ENCODE data around the gene EEF1AKMT4. TPM values are rescaled to one million over a fixed set of nuclear protein-coding genes. Genes with fewer than 3 reads are reported as not detected.

The EEF1AKMT4 gene
- total and polyA plus RNA-seq, 10 of the 15 experiments (the other 5 are each of a cell fraction or from before 2014, with no cell fraction given): 7.5 to 26.8 (median 18.3) TPM

- ChIA-PET CTCF (no interaction called here), POLR2A (no interaction called here), SMC1A (ENCODE audit: uncharacterized antibody, unreplicated experiment) (no interaction called here), RAD21 (ENCODE audit: unreplicated experiment) (no interaction called here)
- no TSS peak for BruUV-seq (replicated peaks)
- Histone ChIP-seq H2AFZ (ENCODE audit: control insufficient read depth, low read depth, low read length) (no peak overlapping the region), H3K27ac (ENCODE audit: control insufficient read depth, insufficient read depth) (no peak overlapping the region), H3K27me3 (replicated peaks in 1 of 2; ENCODE audit: control insufficient read depth in 2 of 2, insufficient read depth in 2 of 2, low read length in 1 of 2) (no peaks in the 10 kb centered on the region; a peak in 1 of 4 replicates), H3K79me2 (ENCODE audit: control insufficient read depth, insufficient read depth, low read length) (no peaks in the 10 kb centered on the region), H3K4me3 (no peak overlapping the region), H3K36me3 (ENCODE audit: control insufficient read depth in 2 of 2, insufficient read depth in 2 of 2, low read length in 1 of 2) (peaks cover 0 to 5% of the 10 kb centered on the region in 2 experiments; a peak in 2 of 4 replicates), H3K4me2 (ENCODE audit: control insufficient read depth, insufficient read depth) (no peak overlapping the region), H3K4me1 (ENCODE audit: control insufficient read depth, insufficient read depth, low read length) (no peaks in the 10 kb centered on the region), H4K20me1 (ENCODE audit: control insufficient read depth, insufficient read depth) (no peaks in the 10 kb centered on the region), H3K9me3 (replicated peaks; ENCODE audit: control insufficient read depth, insufficient read depth, low read length) (no peaks in the 10 kb centered on the region), H3K9ac (ENCODE audit: control insufficient read depth, insufficient read depth, low read length) (no peak overlapping the region)
- intact Hi-C loops (cut with micrococcal nuclease; ENCODE audit: unreplicated experiment): no loop called here
- FAIRE-seq: no peak
- in situ Hi-C loops (cut with MboI): no loop called here
- no peak for ATAC-seq
- TF ChIP-seq TBL1XR1 (IDR thresholded peaks at IDR 0.05; ENCODE audit: low read depth, low read length) (no peak), SIX5 (IDR thresholded peaks at IDR 0.05; ENCODE audit: low read depth, low read length, severe bottlenecking) (no peak), SMARCA5 (IDR thresholded peaks at IDR 0.05) (no peak)
- no peak for DNase-seq (ENCODE audit: low read depth, low spot score)
These were observed 48.6 kb upstream of the EEF1AKMT4 start for GRCh38 chr3:184200825-184201224.

- no peaks in the 10 kb centered on the region for H3K36me3 ChIP-seq (ENCODE audit: control insufficient read depth in 2 of 2, insufficient read depth in 2 of 2, low read length in 1 of 2)
- H3K9ac ChIP-seq (ENCODE audit: control insufficient read depth, insufficient read depth, low read length): no peak overlapping the region
- H3K27me3 ChIP-seq (replicated peaks in 1 of 2; ENCODE audit: control insufficient read depth in 2 of 2, insufficient read depth in 2 of 2, low read length in 1 of 2): peaks cover 0 to 2% of the 10 kb centered on the region in 2 experiments; a peak in 2 of 4 replicates
- no peak overlapping the region for H3K4me2 ChIP-seq (ENCODE audit: control insufficient read depth, insufficient read depth)
- in situ Hi-C loops (cut with MboI): no loop called here
- no peak overlapping the region for H3K4me3 ChIP-seq
- TF ChIP-seq SUZ12 (IDR thresholded peaks at IDR 0.05; ENCODE audit: unreplicated experiment) (no peak), RFX5 (IDR thresholded peaks at IDR 0.05; ENCODE audit: low read depth, low read length) (no peak), MLLT1 (IDR thresholded peaks at IDR 0.05) (no peak), ZNF24 (IDR thresholded peaks at IDR 0.05) (no peak), BRCA1 (IDR thresholded peaks at IDR 0.05; ENCODE audit: low read depth, low read length) (no peak), SUPT20H (IDR thresholded peaks at IDR 0.05; ENCODE audit: borderline replicate concordance, control insufficient read depth, low read depth, low read length) (no peak), SPI1 (IDR thresholded peaks at IDR 0.05; ENCODE audit: borderline replicate concordance, insufficient read depth, low read depth, low read length) (no peak), GATAD2B (conservative IDR thresholded peaks at IDR 0.05; ENCODE audit: low read depth) (no peak), ELK1 (IDR thresholded peaks at IDR 0.05; ENCODE audit: low read depth, low read length) (no peak), BCLAF1 (IDR thresholded peaks at IDR 0.05) (no peak)
- H4K20me1 ChIP-seq (ENCODE audit: control insufficient read depth, insufficient read depth): no peaks in the 10 kb centered on the region
- FAIRE-seq: no peak
- ChIA-PET RAD21 (ENCODE audit: unreplicated experiment) (no interaction called here), SMC1A (ENCODE audit: uncharacterized antibody, unreplicated experiment) (interaction anchor here (1.3 kb wide), 1 partner anchor 84 kb away, joined by 3 read pairs; no protein-coding TSS in a partner anchor), POLR2A (no interaction called here), CTCF (no interaction called here)
- no peaks in the 10 kb centered on the region for H3K9me3 ChIP-seq (replicated peaks; ENCODE audit: control insufficient read depth, insufficient read depth, low read length)
- DNase-seq (ENCODE audit: low read depth, low spot score): no peak
- WGBS (ENCODE audit: insufficient coverage, insufficient replicate concordance, low lambda C conversion rate, missing lambda C conversion rate): 67% methylated on average over 8 of the region's 8 CpGs
- intact Hi-C loops (cut with micrococcal nuclease; ENCODE audit: unreplicated experiment): no loop called here
- no peak overlapping the region for H3K27ac ChIP-seq (ENCODE audit: control insufficient read depth, insufficient read depth)
- BruUV-seq (replicated peaks): no TSS peak
- no peaks in the 10 kb centered on the region for H3K4me1 ChIP-seq (ENCODE audit: control insufficient read depth, insufficient read depth, low read length)
- no peak for ATAC-seq
- H3K79me2 ChIP-seq (ENCODE audit: control insufficient read depth, insufficient read depth, low read length): no peaks in the 10 kb centered on the region
- H2AFZ ChIP-seq (ENCODE audit: control insufficient read depth, low read depth, low read length): no peak overlapping the region
These were observed 45.9 kb upstream of the EEF1AKMT4 start for GRCh38 chr3:184203526-184203925.
